Fibroblast of lung (primary cell): ENCODE measurements around the gene PDE4D. TPM values are rescaled to one million over a fixed set of nuclear protein-coding genes. Genes with fewer than 3 reads are reported as not detected.
A peak's percentile ranks its signal among the peaks of the same experiment; 100 is the strongest.

ENCODE experiments used
- DNase-seq, 2 donors: peaks; one replicate each; pipeline versions ENCODE4 v3.0.0 to v3.0.0-alpha.2; 2010; ENCODE audit warnings: low read depth in 2 of 2
- H2AFZ ChIP-seq: 2 replicates; pipeline ENCODE4 v1.5.1; 2012; ENCODE audit warnings: low read length, control low read depth, inconsistent platforms
- H3K27ac ChIP-seq: 2 replicates; pipeline ENCODE4 v1.5.1; 2011; ENCODE audit warnings: low read length, control low read depth; ENCODE audit not compliant: insufficient read depth
- H3K27me3 ChIP-seq: 2 replicates; pipeline ENCODE4 v1.5.1; 2011; ENCODE audit warnings: mild to moderate bottlenecking, low read length; ENCODE audit not compliant: control insufficient read depth, insufficient read depth
- H3K36me3 ChIP-seq: 2 replicates; pipeline ENCODE4 v1.5.1; 2011; ENCODE audit warnings: low read length; ENCODE audit not compliant: control insufficient read depth, insufficient read depth
- H3K4me1 ChIP-seq: 2 replicates; pipeline ENCODE4 v1.5.1; 2011; ENCODE audit warnings: low read length; ENCODE audit not compliant: control insufficient read depth, insufficient read depth; ENCODE audit errors: extremely low read depth
- H3K4me2 ChIP-seq: 2 replicates; pipeline ENCODE4 v1.5.1; 2011; ENCODE audit warnings: low read length, control low read depth; ENCODE audit not compliant: insufficient read depth; ENCODE audit errors: extremely low read depth
- H3K4me3 ChIP-seq, 4 experiments: fragments of 200-600 bp in 1 of 4; sonication (generic) in 1 of 4; replicated peaks in 1 of 4; 2 replicates each; pipeline ENCODE4 v1.5.1; 2011 to 2016; ENCODE audit warnings: low read length in 4 of 4, low read depth in 3 of 4, mild to moderate bottlenecking in 3 of 4, control low read depth in 2 of 4, inconsistent platforms in 1 of 4, mixed read lengths in 1 of 4; ENCODE audit not compliant: insufficient read depth in 1 of 4; ENCODE audit errors: control extremely low read depth in 1 of 4
- H3K79me2 ChIP-seq: 2 replicates; pipeline ENCODE4 v1.5.1; 2012; ENCODE audit warnings: mild to moderate bottlenecking, low read length, inconsistent platforms; ENCODE audit not compliant: control insufficient read depth, insufficient read depth
- H3K9ac ChIP-seq: 2 replicates; pipeline ENCODE4 v1.5.1; 2011; ENCODE audit warnings: mild to moderate bottlenecking, low read length, control low read depth; ENCODE audit not compliant: insufficient read depth
- H3K9me3 ChIP-seq: 2 replicates; pipeline ENCODE4 v1.5.1; 2012; ENCODE audit warnings: low read depth, low read length; ENCODE audit not compliant: control insufficient read depth, insufficient read depth
- H4K20me1 ChIP-seq: 2 replicates; pipeline ENCODE4 v1.5.1; 2011; ENCODE audit warnings: low read length; ENCODE audit not compliant: control insufficient read depth, insufficient read depth; ENCODE audit errors: extremely low read depth
- CTCF ChIP-seq, 2 donors: IDR thresholded peaks in 1 of 2; conservative IDR thresholded peaks in 1 of 2; 1 replicate in 1 of 2; 2 replicates in 1 of 2; pipeline ENCODE4 v1.5.1; 2011 to 2012; ENCODE audit warnings: low read length in 2 of 2, control low read depth in 1 of 2, inconsistent platforms in 1 of 2, low read depth in 1 of 2, mild to moderate bottlenecking in 1 of 2
- EZH2 ChIP-seq: IDR thresholded peaks from 2 replicates; pipeline ENCODE4 v1.5.1; 2012; ENCODE audit warnings: low read length, control low read depth, mild to moderate bottlenecking; ENCODE audit errors: missing control alignments
- polyA plus RNA-seq, 2 donors: library from polyadenylated mRNA; depleted of rRNA in 1 of 2; stranded (reverse) in 1 of 2; unstranded in 1 of 2; fragments of >200 nt; gene quantifications; 2 replicates each; pipeline ENCODE4 v1.2.1, GENCODE V29; 2011 to 2012; ENCODE audit warnings: missing spikeins in 1 of 2
- total RNA-seq: library from RNA; depleted of rRNA; stranded (reverse); fragments of >200 nt; gene quantifications from 2 replicates; pipeline ENCODE4 v1.2.1, GENCODE V29; 2014

PDE4D gene
- total and polyA plus RNA-seq, 2 donors (not counting 1 experiment from before 2014, with no cell fraction given) = 2.1 to 8.3 TPM

- Histone ChIP-seq H3K4me2 (no peak overlapping the region), H2AFZ (no peak overlapping the region), H3K79me2 (no peaks in the 10 kb centered on the region), H3K36me3 (no peaks in the 10 kb centered on the region), H3K4me3 (no peak overlapping the region), H3K9ac (no peak overlapping the region), H3K27me3 (no peaks in the 10 kb centered on the region), H3K4me1 (no peaks in the 10 kb centered on the region), H3K27ac (no peak overlapping the region), H4K20me1 (no peaks in the 10 kb centered on the region), H3K9me3 (no peaks in the 10 kb centered on the region)
- no peak for TF ChIP-seq EZH2
- TF ChIP-seq CTCF (conservative IDR thresholded peaks at IDR 0.05 in 1 of 2, IDR thresholded peaks at IDR 0.05 in 1 of 2; ENCODE audit: low read depth in 1 of 2, low read length in 2 of 2) = no peak
- DNase-seq = no peak
Measured at GRCh38 chr5:59169081-59169767, 724.3 kb downstream of the PDE4D start.

- Histone ChIP-seq H3K9me3 (no peaks in the 10 kb centered on the region), H3K36me3 (no peaks in the 10 kb centered on the region), H3K79me2 (no peaks in the 10 kb centered on the region), H3K4me3 (no peak overlapping the region), H3K27ac (no peak overlapping the region), H2AFZ (no peak overlapping the region), H3K4me1 (no peaks in the 10 kb centered on the region), H3K4me2 (no peak overlapping the region), H3K27me3 (no peaks in the 10 kb centered on the region), H3K9ac (no peak overlapping the region), H4K20me1 (no peaks in the 10 kb centered on the region)
- TF ChIP-seq CTCF (conservative IDR thresholded peaks at IDR 0.05 in 1 of 2, IDR thresholded peaks at IDR 0.05 in 1 of 2; ENCODE audit: low read depth in 1 of 2, low read length in 2 of 2) (no peak), EZH2 (no peak)
- no peak for DNase-seq
Measured at GRCh38 chr5:59168067-59168466, 725.5 kb downstream of the PDE4D start.

GRCh38 chr5:59164041-59164830, 729.3 kb downstream of the PDE4D start:
- H2AFZ ChIP-seq = no peak overlapping the region
- no peaks in the 10 kb centered on the region for H3K36me3 ChIP-seq
- no peaks in the 10 kb centered on the region for H3K9me3 ChIP-seq
- H3K27me3 ChIP-seq = no peaks in the 10 kb centered on the region
- H3K27ac ChIP-seq = no peak overlapping the region
- H3K4me3 ChIP-seq = no peak overlapping the region
- no peaks in the 10 kb centered on the region for H3K4me1 ChIP-seq
- H3K79me2 ChIP-seq = no peaks in the 10 kb centered on the region
- no peak overlapping the region for H3K9ac ChIP-seq
- no peaks in the 10 kb centered on the region for H4K20me1 ChIP-seq
- DNase-seq = peak; percentile 48 to 77
- no peak for TF ChIP-seq EZH2
- TF ChIP-seq CTCF (conservative IDR thresholded peaks at IDR 0.05 in 1 of 2, IDR thresholded peaks at IDR 0.05 in 1 of 2; ENCODE audit: low read depth in 1 of 2, low read length in 2 of 2) = no peak
- peak overlapping the region; percentile 3 for H3K4me2 ChIP-seq
